A673 (cell line): ENCODE measurements around the gene MROH2A.

Source experiments
- EZH2 ChIP-seq: fragments of 200-600 bp; sonication (generic); IDR thresholded peaks from 2 replicates; pipeline ENCODE4 v1.6.1; 2017; ENCODE audit warnings: borderline replicate concordance, low read depth, mild to moderate bottlenecking, mixed read lengths, antibody characterized with exemption, low read length; ENCODE audit not compliant: poor library complexity, severe bottlenecking
- TF ChIP-seq, protein P1 (sequence below): fragments of 300-800, 200-600 bp; sonication (generic); conservative IDR thresholded peaks from 2 replicates; pipeline ENCODE4 v1.5.1; 2017; ENCODE audit warnings: low read depth, mild to moderate bottlenecking, antibody characterized with exemption, low read length, moderate library complexity, mixed read lengths

DNA sequence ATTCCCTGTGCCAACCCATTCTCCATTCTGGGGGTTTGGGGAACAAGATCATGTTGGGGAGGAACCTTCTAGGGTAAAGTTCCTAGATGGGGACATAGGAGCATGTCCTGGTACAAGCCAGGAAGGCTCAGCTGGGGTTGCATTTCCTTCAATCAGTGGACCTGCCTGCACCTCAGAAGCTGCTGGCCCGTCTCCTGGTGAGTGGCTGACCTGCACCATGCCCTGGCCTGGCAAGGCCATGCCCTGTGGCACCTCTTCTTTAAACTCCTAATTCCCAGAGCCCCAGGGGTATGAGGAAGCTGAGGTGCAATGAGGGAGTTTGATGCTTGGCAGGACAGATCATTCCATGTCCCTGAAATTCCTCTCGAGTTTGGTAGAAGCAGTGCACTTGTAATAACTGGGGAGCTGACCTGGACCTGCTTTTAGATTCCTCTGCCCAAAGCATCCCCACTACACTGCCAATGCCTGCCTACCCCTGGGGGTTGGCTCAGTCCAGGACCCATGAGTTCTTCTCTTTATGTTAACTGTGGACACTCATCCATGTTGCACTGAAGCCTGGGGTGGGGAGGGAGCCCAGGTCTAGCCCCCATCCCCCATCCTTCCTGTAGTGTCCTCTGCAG lies 25.3 kb downstream of the MROH2A start:
- TF ChIP-seq, protein P1, sequence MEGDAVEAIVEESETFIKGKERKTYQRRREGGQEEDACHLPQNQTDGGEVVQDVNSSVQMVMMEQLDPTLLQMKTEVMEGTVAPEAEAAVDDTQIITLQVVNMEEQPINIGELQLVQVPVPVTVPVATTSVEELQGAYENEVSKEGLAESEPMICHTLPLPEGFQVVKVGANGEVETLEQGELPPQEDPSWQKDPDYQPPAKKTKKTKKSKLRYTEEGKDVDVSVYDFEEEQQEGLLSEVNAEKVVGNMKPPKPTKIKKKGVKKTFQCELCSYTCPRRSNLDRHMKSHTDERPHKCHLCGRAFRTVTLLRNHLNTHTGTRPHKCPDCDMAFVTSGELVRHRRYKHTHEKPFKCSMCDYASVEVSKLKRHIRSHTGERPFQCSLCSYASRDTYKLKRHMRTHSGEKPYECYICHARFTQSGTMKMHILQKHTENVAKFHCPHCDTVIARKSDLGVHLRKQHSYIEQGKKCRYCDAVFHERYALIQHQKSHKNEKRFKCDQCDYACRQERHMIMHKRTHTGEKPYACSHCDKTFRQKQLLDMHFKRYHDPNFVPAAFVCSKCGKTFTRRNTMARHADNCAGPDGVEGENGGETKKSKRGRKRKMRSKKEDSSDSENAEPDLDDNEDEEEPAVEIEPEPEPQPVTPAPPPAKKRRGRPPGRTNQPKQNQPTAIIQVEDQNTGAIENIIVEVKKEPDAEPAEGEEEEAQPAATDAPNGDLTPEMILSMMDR, result no peak
- TF ChIP-seq EZH2, result no peak
